Transverse colon (tissue), 4 donors: ENCODE data around the gene VPS52. TPM values are rescaled to one million over a fixed set of nuclear protein-coding genes. Genes with fewer than 3 reads are reported as not detected.
"Not testable (repeated sequence)": the region's sequence is repeated elsewhere in the genome, so short reads cannot be mapped to it uniquely, and the experiment has no call there.

Source experiments
- DNase-seq: peaks from one replicate; pipeline ENCODE4 v3.0.0-alpha.2; 2019
- H3K27ac ChIP-seq, 4 donors: fragments of 200-600 bp; sonication (generic); 2 replicates each; pipeline ENCODE4 v1.5.1; 2016 to 2018; ENCODE audit warnings: inconsistent platforms in 4 of 4
- H3K27me3 ChIP-seq: fragments of 200-600 bp; sonication (generic); 2 replicates; pipeline ENCODE4 v1.5.1; 2017; ENCODE audit warnings: inconsistent platforms
- H3K36me3 ChIP-seq, 4 donors: fragments of 200-600 bp; sonication (generic); 2 replicates each; pipeline ENCODE4 v1.5.1; 2017 to 2019; ENCODE audit warnings: inconsistent platforms in 4 of 4
- H3K4me1 ChIP-seq, 4 donors: fragments of 200-600 bp; sonication (generic); 2 replicates each; pipeline ENCODE4 v1.5.1; 2017 to 2020; ENCODE audit warnings: inconsistent platforms in 4 of 4
- H3K4me3 ChIP-seq, 4 donors: fragments of 200-600 bp; sonication (generic); 1 replicate in 1 of 4; 2 replicates in 3 of 4; pipeline versions ENCODE4 v1.5.1 to v1.6.1; 2017 to 2019; ENCODE audit warnings: inconsistent platforms in 4 of 4
- H3K9me3 ChIP-seq, 2 donors: fragments of 200-600 bp; sonication (generic); 2 replicates each; pipeline ENCODE4 v1.5.1; 2017 to 2019; ENCODE audit warnings: inconsistent platforms in 2 of 2
- CTCF ChIP-seq, 5 experiments: fragments of 200-600 bp in 3 of 5; fragments of 450-650 bp in 2 of 5; sonication (generic) in 3 of 5; IDR thresholded peaks; 1 replicate in 2 of 5; 2 replicates in 3 of 5; pipeline ENCODE4 v1.5.1; 2016 to 2017; ENCODE audit warnings: antibody characterized with exemption in 5 of 5, inconsistent platforms in 3 of 5, mild to moderate bottlenecking in 2 of 5, moderate library complexity in 1 of 5
- EP300 ChIP-seq: sonication (generic); formaldehyde crosslinking; IDR thresholded peaks from one replicate; pipeline ENCODE4 v1.6.1; 2017; ENCODE audit warnings: antibody characterized with exemption, low read depth
- POLR2A ChIP-seq: fragments of 450-650 bp; IDR thresholded peaks from one replicate; pipeline ENCODE4 v1.6.1; 2016; ENCODE audit warnings: antibody characterized with exemption, mild to moderate bottlenecking, moderate library complexity
- POLR2AphosphoS5 ChIP-seq, 3 donors: sonication (generic); formaldehyde crosslinking; IDR thresholded peaks; one replicate each; pipeline ENCODE4 v1.6.1; 2016; ENCODE audit warnings: antibody characterized with exemption in 3 of 3
- WGBS, 2 donors: methylation state at CpG; one replicate each; pipeline ENCODE4 v1.1.5; 2018; ENCODE audit warnings: low coverage in 1 of 2; 5-methylcytosine and 5-hydroxymethylcytosine counted together
- in situ Hi-C, 4 donors: fragments of 200-750 bp; cut with MboI; loops; one replicate each; pipeline versions ENCODE4 v1.15.0 to v1.15.1; 2017; ENCODE audit warnings: low sequenced_read_pairs in 3 of 4, low pct_ligation_motif_present in 1 of 4, low pct_unique_long_range_greater_than_20kb in 1 of 4
- intact Hi-C: fragments of 100-400 bp; cut with DNase I; formaldehyde crosslinking; loops from one replicate; pipeline ENCODE4 v1.15.1; 2023; ENCODE audit warnings: low total_unique reads
- total RNA-seq, 4 donors: library from RNA; depleted of rRNA; stranded (reverse); fragments of >200 nt; gene quantifications; one replicate each; pipeline ENCODE4 v1.1.0, GENCODE V29; 2016

VPS52 gene
- total RNA-seq, 4 donors from 2014 or later, result 52.4 to 93.3 (median 63.4) TPM

- no peaks in the 10 kb centered on the region for H3K36me3 ChIP-seq
- in situ Hi-C loops, result no loop called here
- peak overlapping the region; percentile 44 to 80 (median 63) for H3K4me3 ChIP-seq
- DNase-seq, result peak; percentile 37
- intact Hi-C loops, result no loop called here
- no peaks in the 10 kb centered on the region for H3K9me3 ChIP-seq
- WGBS, 2 donors, result 41% methylated on average over 27 of the region's 39 CpGs; no CpG with 5 or more reads in 1 of the 2 donors
- peak overlapping the region; percentile 91 to 98 (median 94) for H3K27ac ChIP-seq
- H3K27me3 ChIP-seq, result no peaks in the 10 kb centered on the region
- H3K4me1 ChIP-seq, result peaks cover 29 to 56% (median 48%) of the 10 kb centered on the region in 4 donors
- no peak for TF ChIP-seq POLR2A
- no peak for TF ChIP-seq CTCF (IDR thresholded peaks at IDR 0.05)
- TF ChIP-seq EP300, result no peak
- no peak for TF ChIP-seq POLR2AphosphoS5 (IDR thresholded peaks at IDR 0.05)
Measured at GRCh38 chr6:33277663-33278391, 6.2 kb upstream of the VPS52 start.

- DNase-seq, result peak; percentile 93
- H3K4me1 ChIP-seq, result peaks cover 33 to 61% (median 54%) of the 10 kb centered on the region in 4 donors
- peak; percentile 81 for TF ChIP-seq POLR2A
- TF ChIP-seq POLR2AphosphoS5 (IDR thresholded peaks at IDR 0.05), result peak; percentile 45 to 91 (median 89)
- TF ChIP-seq EP300, result no peak
- TF ChIP-seq CTCF (IDR thresholded peaks at IDR 0.05), result peak; percentile 38 to 73 (median 52)
- WGBS, 2 donors, result 1% methylated on average over 55 of the region's 80 CpGs; no CpG with 5 or more reads in 1 of the 2 donors
- intact Hi-C loops (no loop called here), in situ Hi-C loops (no loop called here)
- no peaks in the 10 kb centered on the region for H3K27me3 ChIP-seq
- H3K36me3 ChIP-seq, result no peaks in the 10 kb centered on the region
- no peaks in the 10 kb centered on the region for H3K9me3 ChIP-seq
- H3K27ac ChIP-seq, result peak within 1 kb of the TSS; percentile 91 to 98 (median 94)
- peak within 1 kb of the TSS; percentile 44 to 80 (median 63) for H3K4me3 ChIP-seq
Measured at GRCh38 chr6:33276864-33277662, 5.4 kb upstream of the VPS52 start, which contains the start of gene B3GALT4. Gene B3GALT4, plus strand, starts transcription at chr6:33277123. Its CDS starts 297 bp downstream, at chr6:33277420.

GRCh38 chr6:33276581-33276863, 4.8 kb upstream of the VPS52 start:
- Histone ChIP-seq H3K9me3 (no peaks in the 10 kb centered on the region), H3K27me3 (no peaks in the 10 kb centered on the region), H3K27ac (peak overlapping the region; percentile 91 to 98 (median 94)), H3K36me3 (no peaks in the 10 kb centered on the region), H3K4me1 (peaks cover 33 to 61% (median 54%) of the 10 kb centered on the region in 4 donors), H3K4me3 (peak overlapping the region; percentile 44 to 80 (median 63))
- DNase-seq, result no peak
- in situ Hi-C loops (no loop called here), intact Hi-C loops (no loop called here)
- TF ChIP-seq POLR2AphosphoS5 (IDR thresholded peaks at IDR 0.05) (no peak), CTCF (IDR thresholded peaks at IDR 0.05) (no peak), EP300 (no peak), POLR2A (no peak)

- intact Hi-C loops, DNase-seq, H3K9me3 ChIP-seq, in situ Hi-C loops, H3K36me3 ChIP-seq, H3K27me3 ChIP-seq: not testable (repeated sequence)
- 59 to 68% methylated on average over 5 to 16 of the region's 16 CpGs for WGBS, 2 donors
- H3K27ac ChIP-seq, result peak overlapping the region; percentile 91 to 98 (median 94)
- H3K4me3 ChIP-seq, result peak overlapping the region in 2 of 4 donors; percentile 62 to 80
- H3K4me1 ChIP-seq, result peaks cover 33 to 62% (median 55%) of the 10 kb centered on the region in 4 donors
Measured at GRCh38 chr6:33275795-33276580, 4.3 kb upstream of the VPS52 start.
